Activated CD8-positive, alpha-beta memory T cell treated with anti-CD3 and anti-CD28 coated beads for 1 hour (primary cell): ENCODE results near the gene OR1J2.

Source experiments
- DNase-seq, 2 donors: peaks; one replicate each; pipeline ENCODE4 v3.0.0-alpha.2; 2020; ENCODE audit warnings: low read depth in 1 of 2; ENCODE audit errors: extremely low read depth in 1 of 2

The OR1J2 gene

DNA sequence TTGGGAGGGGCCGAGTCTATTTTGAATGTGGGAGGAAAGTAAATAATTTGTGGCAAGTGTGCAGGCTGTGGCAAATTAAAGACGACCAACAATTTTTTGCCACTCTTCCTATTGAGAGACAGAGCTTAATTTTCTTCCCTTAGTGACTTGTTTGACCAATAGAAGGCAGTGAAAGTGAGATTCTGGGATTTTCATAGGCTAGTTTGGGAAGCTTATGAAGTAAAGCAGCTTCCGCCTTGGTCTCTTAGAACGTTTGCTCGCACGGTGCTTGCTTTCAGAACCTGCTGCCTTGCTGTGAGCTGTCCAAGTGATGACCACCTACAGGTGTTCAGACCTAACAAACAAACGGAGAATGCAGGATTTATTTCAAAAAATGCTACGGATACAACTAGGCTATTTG lies 35.6 kb downstream of the OR1J2 start:
- DNase-seq, result no peak

DNA sequence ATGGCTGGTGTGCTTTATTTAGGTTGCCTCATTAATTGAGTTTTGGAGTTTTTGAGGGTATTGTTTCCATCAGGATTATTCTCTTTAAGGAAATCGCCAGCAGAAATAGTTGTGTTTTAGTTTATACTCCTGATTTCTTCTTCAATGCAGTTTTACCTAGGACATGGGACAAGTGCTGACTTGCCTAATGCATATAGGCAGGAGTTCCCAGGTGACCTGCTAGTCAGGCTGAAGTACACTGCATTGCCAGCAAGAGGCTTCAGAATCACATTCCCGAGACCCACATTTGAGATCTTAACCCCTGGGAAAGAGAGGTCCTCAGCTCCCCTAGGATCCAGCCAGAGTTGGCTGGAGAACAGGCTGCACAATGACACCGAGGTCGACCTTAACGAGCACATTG lies 40.8 kb downstream of the OR1J2 start:
- no peak for DNase-seq

DNA sequence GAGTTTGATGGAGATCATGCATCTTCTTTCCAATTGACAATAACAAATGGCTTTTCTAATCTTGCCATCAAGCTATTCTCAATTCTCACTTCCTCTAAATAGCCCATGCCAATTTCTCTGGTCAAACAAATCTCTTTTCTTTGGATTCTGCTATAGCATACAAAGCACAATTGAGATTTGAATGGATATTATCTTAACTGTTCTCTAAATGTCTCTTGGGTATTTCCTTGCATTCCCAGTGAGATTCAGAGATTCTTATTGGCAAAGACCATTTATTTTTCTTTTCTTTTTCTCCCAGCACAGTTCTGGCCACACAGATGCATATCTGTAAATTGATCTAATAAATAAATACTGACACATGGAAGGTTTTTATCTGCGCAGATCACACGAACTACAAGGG lies 42.2 kb downstream of the OR1J2 start, which contains the start of gene OR1N2:
Gene OR1N2 (plus strand): TSS at position 301 of the 400 bp plus-strand sequence. CDS start 100 bp downstream, outside the sequence.
- DNase-seq, result no peak
